Measurements from ENCODE around the gene SLC35B1. TPM values are rescaled to one million over a fixed set of nuclear protein-coding genes. Genes with fewer than 3 reads are reported as not detected.

SLC35B1 gene
- total and polyA plus RNA-seq, 10 of the 15 experiments (the other 5 are each of a cell fraction or from before 2014, with no cell fraction given) = 40.0 to 113 (median 51.6) TPM

DNA sequence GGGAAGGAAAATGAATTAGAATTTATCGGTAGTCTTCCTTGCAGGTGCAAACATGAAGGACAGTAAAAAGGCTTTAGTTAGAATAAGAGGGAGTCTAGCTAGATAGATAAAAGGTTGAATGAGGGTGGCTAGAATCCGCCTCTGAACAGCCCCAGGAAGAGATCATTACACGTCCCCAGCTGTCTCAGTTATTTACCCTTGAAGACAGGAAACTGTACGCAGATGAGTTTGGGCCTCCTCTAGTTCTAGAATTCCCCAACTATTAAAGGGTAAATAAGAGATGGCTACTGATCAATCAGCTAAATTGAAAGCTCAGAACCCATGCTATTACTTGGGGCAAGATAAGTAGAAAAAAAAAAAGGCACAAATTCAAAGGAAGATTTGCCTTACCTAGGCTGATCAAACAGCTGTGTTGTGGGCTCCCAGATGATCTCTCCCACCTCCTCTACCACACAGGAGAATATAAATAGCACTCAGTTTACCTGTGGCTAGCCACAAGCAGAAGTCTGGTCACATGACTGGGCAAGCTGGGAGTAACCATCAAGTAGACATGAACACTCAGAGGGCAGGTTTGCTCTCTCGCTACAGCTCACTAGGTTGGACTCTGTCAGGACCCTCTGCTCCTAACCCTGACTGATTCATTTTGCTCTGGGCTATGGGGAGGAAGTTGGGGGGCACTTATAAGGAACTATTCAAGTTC, 39.2 kb upstream of the SLC35B1 start:
- WGBS (ENCODE audit: insufficient coverage, insufficient replicate concordance, low lambda C conversion rate, missing lambda C conversion rate) = 2% methylated on average over 5 of the region's 5 CpGs
- RAD21 ChIA-PET (ENCODE audit: unreplicated experiment) = interaction anchor here (0.7 to 3.7 kb wide), 16 partner anchors 8 to 554 kb away, joined by 3 to 36 read pairs (median 5); partner anchors contain the start of genes FAM117A, KAT7, SLC35B1 and SPOP
- POLR2A ChIA-PET = interaction anchor here (0.5 to 5.5 kb wide), 7 partner anchors 9 to 41 kb away, joined by 3 to 116 read pairs (median 5); partner anchors contain the start of genes FAM117A, KAT7 and SLC35B1
- intact Hi-C loops (cut with micrococcal nuclease; ENCODE audit: unreplicated experiment) (loop anchor here (2.0 kb wide), 1 partner anchor 42 kb away; the partner anchor contains the start of gene KAT7), in situ Hi-C loops (cut with MboI) (no loop called here)
- DNase-seq (ENCODE audit: low read depth, low spot score) (peak; percentile 79), FAIRE-seq (peak; percentile 75), ATAC-seq (peak; percentile 64)
- no peaks in the 10 kb centered on the region for H3K9me3 ChIP-seq (replicated peaks; ENCODE audit: control insufficient read depth, insufficient read depth, low read length)
- TSS peak; percentile 63 for BruUV-seq (replicated peaks)
- peak overlapping the region; percentile 66 for H3K4me3 ChIP-seq
- CTCF ChIA-PET = interaction anchor here (0.5 to 5.0 kb wide), 16 partner anchors 10 to 536 kb away, joined by 3 to 36 read pairs (median 4); partner anchors contain the start of genes ABI3, FAM117A, GNGT2 and SLC35B1
- H4K20me1 ChIP-seq (ENCODE audit: control insufficient read depth, insufficient read depth) = no peaks in the 10 kb centered on the region
- SMC1A ChIA-PET (ENCODE audit: uncharacterized antibody, unreplicated experiment) = interaction anchor here (0.7 to 7.6 kb wide), 15 partner anchors 8 to 51 kb away, joined by 3 to 128 read pairs (median 4); partner anchors contain the start of genes FAM117A, KAT7 and SLC35B1
- peak overlapping the region; percentile 94 for H3K4me2 ChIP-seq (ENCODE audit: control insufficient read depth, insufficient read depth)
- peak overlapping the region; percentile 41 for H2AFZ ChIP-seq (ENCODE audit: control insufficient read depth, low read depth, low read length)
- H3K36me3 ChIP-seq (ENCODE audit: control insufficient read depth in 2 of 2, insufficient read depth in 2 of 2, low read length in 1 of 2) = peaks cover 0 to 3% of the 10 kb centered on the region in 2 experiments; a peak in 1 of 4 replicates
- peak overlapping the region; percentile 92 for H3K27ac ChIP-seq (ENCODE audit: control insufficient read depth, insufficient read depth)
- H3K4me1 ChIP-seq (ENCODE audit: control insufficient read depth, insufficient read depth, low read length) = peaks cover 65% of the 10 kb centered on the region
- H3K27me3 ChIP-seq (replicated peaks in 1 of 2; ENCODE audit: control insufficient read depth in 2 of 2, insufficient read depth in 2 of 2, low read length in 1 of 2) = no peaks in the 10 kb centered on the region
- peak overlapping the region; percentile 61 for H3K9ac ChIP-seq (ENCODE audit: control insufficient read depth, insufficient read depth, low read length)
- peaks cover 40% of the 10 kb centered on the region for H3K79me2 ChIP-seq (ENCODE audit: control insufficient read depth, insufficient read depth, low read length)
- TF ChIP-seq, protein P1, sequence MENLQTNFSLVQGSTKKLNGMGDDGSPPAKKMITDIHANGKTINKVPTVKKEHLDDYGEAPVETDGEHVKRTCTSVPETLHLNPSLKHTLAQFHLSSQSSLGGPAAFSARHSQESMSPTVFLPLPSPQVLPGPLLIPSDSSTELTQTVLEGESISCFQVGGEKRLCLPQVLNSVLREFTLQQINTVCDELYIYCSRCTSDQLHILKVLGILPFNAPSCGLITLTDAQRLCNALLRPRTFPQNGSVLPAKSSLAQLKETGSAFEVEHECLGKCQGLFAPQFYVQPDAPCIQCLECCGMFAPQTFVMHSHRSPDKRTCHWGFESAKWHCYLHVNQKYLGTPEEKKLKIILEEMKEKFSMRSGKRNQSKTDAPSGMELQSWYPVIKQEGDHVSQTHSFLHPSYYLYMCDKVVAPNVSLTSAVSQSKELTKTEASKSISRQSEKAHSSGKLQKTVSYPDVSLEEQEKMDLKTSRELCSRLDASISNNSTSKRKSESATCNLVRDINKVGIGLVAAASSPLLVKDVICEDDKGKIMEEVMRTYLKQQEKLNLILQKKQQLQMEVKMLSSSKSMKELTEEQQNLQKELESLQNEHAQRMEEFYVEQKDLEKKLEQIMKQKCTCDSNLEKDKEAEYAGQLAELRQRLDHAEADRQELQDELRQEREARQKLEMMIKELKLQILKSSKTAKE (IDR thresholded peaks at IDR 0.05; ENCODE audit: low read depth, poor library complexity, severe bottlenecking) = peak; percentile 87
- no peak; the same call in 1 of the 2 replicates for TF ChIP-seq ZNF384 (IDR thresholded peaks at IDR 0.05; ENCODE audit: borderline replicate concordance, low read depth, low read length)
- TF ChIP-seq RAD51 (IDR thresholded peaks at IDR 0.05) = peak; percentile 95
- TF ChIP-seq IKZF2 (IDR thresholded peaks at IDR 0.05) = peak; percentile 47 to 61; a peak in 3 of 4 replicates
- TF ChIP-seq, protein P2, sequence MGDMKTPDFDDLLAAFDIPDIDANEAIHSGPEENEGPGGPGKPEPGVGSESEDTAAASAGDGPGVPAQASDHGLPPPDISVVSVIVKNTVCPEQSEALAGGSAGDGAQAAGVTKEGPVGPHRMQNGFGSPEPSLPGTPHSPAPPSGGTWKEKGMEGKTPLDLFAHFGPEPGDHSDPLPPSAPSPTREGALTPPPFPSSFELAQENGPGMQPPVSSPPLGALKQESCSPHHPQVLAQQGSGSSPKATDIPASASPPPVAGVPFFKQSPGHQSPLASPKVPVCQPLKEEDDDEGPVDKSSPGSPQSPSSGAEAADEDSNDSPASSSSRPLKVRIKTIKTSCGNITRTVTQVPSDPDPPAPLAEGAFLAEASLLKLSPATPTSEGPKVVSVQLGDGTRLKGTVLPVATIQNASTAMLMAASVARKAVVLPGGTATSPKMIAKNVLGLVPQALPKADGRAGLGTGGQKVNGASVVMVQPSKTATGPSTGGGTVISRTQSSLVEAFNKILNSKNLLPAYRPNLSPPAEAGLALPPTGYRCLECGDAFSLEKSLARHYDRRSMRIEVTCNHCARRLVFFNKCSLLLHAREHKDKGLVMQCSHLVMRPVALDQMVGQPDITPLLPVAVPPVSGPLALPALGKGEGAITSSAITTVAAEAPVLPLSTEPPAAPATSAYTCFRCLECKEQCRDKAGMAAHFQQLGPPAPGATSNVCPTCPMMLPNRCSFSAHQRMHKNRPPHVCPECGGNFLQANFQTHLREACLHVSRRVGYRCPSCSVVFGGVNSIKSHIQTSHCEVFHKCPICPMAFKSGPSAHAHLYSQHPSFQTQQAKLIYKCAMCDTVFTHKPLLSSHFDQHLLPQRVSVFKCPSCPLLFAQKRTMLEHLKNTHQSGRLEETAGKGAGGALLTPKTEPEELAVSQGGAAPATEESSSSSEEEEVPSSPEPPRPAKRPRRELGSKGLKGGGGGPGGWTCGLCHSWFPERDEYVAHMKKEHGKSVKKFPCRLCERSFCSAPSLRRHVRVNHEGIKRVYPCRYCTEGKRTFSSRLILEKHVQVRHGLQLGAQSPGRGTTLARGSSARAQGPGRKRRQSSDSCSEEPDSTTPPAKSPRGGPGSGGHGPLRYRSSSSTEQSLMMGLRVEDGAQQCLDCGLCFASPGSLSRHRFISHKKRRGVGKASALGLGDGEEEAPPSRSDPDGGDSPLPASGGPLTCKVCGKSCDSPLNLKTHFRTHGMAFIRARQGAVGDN (IDR thresholded peaks at IDR 0.05) = 0 out of 2 replicates have a peak, but pooled peaks have one; percentile 44
- peak; percentile 83; the same call in 1 of the 2 replicates for TF ChIP-seq PAX5 (IDR thresholded peaks at IDR 0.05; ENCODE audit: borderline replicate concordance, low read depth, low read length)
- TF ChIP-seq, protein P3, sequence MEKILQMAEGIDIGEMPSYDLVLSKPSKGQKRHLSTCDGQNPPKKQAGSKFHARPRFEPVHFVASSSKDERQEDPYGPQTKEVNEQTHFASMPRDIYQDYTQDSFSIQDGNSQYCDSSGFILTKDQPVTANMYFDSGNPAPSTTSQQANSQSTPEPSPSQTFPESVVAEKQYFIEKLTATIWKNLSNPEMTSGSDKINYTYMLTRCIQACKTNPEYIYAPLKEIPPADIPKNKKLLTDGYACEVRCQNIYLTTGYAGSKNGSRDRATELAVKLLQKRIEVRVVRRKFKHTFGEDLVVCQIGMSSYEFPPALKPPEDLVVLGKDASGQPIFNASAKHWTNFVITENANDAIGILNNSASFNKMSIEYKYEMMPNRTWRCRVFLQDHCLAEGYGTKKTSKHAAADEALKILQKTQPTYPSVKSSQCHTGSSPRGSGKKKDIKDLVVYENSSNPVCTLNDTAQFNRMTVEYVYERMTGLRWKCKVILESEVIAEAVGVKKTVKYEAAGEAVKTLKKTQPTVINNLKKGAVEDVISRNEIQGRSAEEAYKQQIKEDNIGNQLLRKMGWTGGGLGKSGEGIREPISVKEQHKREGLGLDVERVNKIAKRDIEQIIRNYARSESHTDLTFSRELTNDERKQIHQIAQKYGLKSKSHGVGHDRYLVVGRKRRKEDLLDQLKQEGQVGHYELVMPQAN (conservative IDR thresholded peaks at IDR 0.05) = peak; percentile 75
- TF ChIP-seq YY1 (IDR thresholded peaks at IDR 0.05; ENCODE audit: low read depth, low read length) = no peak
- no peak for TF ChIP-seq NFXL1 (IDR thresholded peaks at IDR 0.05; ENCODE audit: borderline replicate concordance)
- 0 out of 2 replicates have a peak, but pooled peaks have one; percentile 3 for TF ChIP-seq SMC3 (IDR thresholded peaks at IDR 0.05; ENCODE audit: borderline replicate concordance, low read length)
- TF ChIP-seq ETV6 (conservative IDR thresholded peaks at IDR 0.05 in 1 of 2, IDR thresholded peaks at IDR 0.05 in 1 of 2; ENCODE audit: borderline replicate concordance in 1 of 2, low read depth in 1 of 2) = peak in 1 of 2 experiments; percentile 59; a peak in 1 of 4 replicates
- TF ChIP-seq CBX3 (IDR thresholded peaks at IDR 0.05; ENCODE audit: borderline replicate concordance, low read depth) = no peak
- TF ChIP-seq MEF2B (IDR thresholded peaks at IDR 0.05; ENCODE audit: partially characterized antibody, poor library complexity, severe bottlenecking) = peak; percentile 90
